PC-3 (cell line): ENCODE results near the gene MPHOSPH8. TPM values are rescaled to one million over a fixed set of nuclear protein-coding genes. Genes with fewer than 3 reads are reported as not detected.
A peak's percentile ranks its signal among the peaks of the same experiment; 100 is the strongest.

Experiments used
- ATAC-seq: fragments of 200-7000 bp; cut with Tn5 transposase; 2 replicates; pipeline ENCODE4 v1.9.1; 2020; ENCODE audit warnings: mild to moderate bottlenecking, moderate library complexity
- BruUV-seq: library from RNA; stranded (reverse); fragments of 400-500 nt; replicated peaks from 2 replicates; lab custom pipeline; 2021; lab: Mats Ljungman, UMichigan
- CTCF ChIA-PET: fragments of 300-600 bp; sonication (Branson Sonifier 250); formaldehyde crosslinking; loops from one replicate; lab custom pipeline; 2022; ENCODE audit warnings: antibody characterized with exemption; lab: Charles Lee
- POLR2A ChIA-PET: fragments of 300-600 bp; sonication (Branson Sonifier 250); formaldehyde crosslinking; loops from one replicate; lab custom pipeline; 2022; ENCODE audit warnings: antibody characterized with exemption; ENCODE audit not compliant: unreplicated experiment; lab: Charles Lee
- DNase-seq: peaks from one replicate; pipeline ENCODE4 v3.0.0-alpha.2; 2015
- H2AFZ ChIP-seq: fragments of 300-600 bp; sonication (generic); 2 replicates; pipeline ENCODE4 v1.6.0; 2016; ENCODE audit warnings: antibody characterized with exemption, low read length
- H3F3A ChIP-seq: fragments of 300-600 bp; sonication (generic); one replicate; pipeline ENCODE4 v1.6.0; 2017; ENCODE audit warnings: antibody characterized with exemption, low read length, control low read depth, mild to moderate bottlenecking; ENCODE audit not compliant: unreplicated experiment
- H3K27ac ChIP-seq: fragments of 300-600 bp; sonication (generic); 2 replicates; pipeline ENCODE4 v1.5.1; 2016; ENCODE audit warnings: mild to moderate bottlenecking, low read length
- H3K27me3 ChIP-seq: fragments of 300-600 bp; sonication (generic); 2 replicates; pipeline ENCODE4 v1.6.1; 2016; ENCODE audit warnings: low read length, mixed read lengths
- H3K36me3 ChIP-seq: fragments of 300-600 bp; sonication (generic); 2 replicates; pipeline ENCODE4 v1.6.1; 2016; ENCODE audit warnings: low read depth, mixed run types, low read length, mixed read lengths
- H3K4me1 ChIP-seq: fragments of 300-600 bp; sonication (generic); 2 replicates; pipeline ENCODE4 v1.5.1; 2016; ENCODE audit warnings: low read length; ENCODE audit not compliant: insufficient read depth
- H3K4me2 ChIP-seq: fragments of 300-600 bp; sonication (generic); 2 replicates; pipeline ENCODE4 v1.6.0; 2016; ENCODE audit warnings: low read length
- H3K4me3 ChIP-seq: fragments of 300-600 bp; sonication (generic); 2 replicates; pipeline ENCODE4 v1.5.1; 2016; ENCODE audit warnings: mild to moderate bottlenecking, low read length, mixed read lengths
- H3K79me2 ChIP-seq: fragments of 300-600 bp; sonication (generic); 2 replicates; pipeline ENCODE4 v1.6.1; 2017; ENCODE audit warnings: low read length, mixed read lengths
- H3K9ac ChIP-seq: fragments of 300-600 bp; sonication (generic); 2 replicates; pipeline ENCODE4 v1.6.0; 2016; ENCODE audit warnings: mild to moderate bottlenecking, low read length
- H3K9me2 ChIP-seq: fragments of 300-600 bp; sonication (generic); replicated peaks from 2 replicates; pipeline ENCODE4 v1.6.1; 2016; ENCODE audit warnings: mixed run types, low read length, mixed read lengths
- H3K9me3 ChIP-seq: fragments of 300-600 bp; sonication (generic); 2 replicates; pipeline ENCODE4 v1.6.1; 2016; ENCODE audit warnings: low read length, mixed read lengths
- H4K20me1 ChIP-seq: fragments of 300-600 bp; sonication (generic); 2 replicates; pipeline ENCODE4 v1.6.1; 2016; ENCODE audit warnings: low read length, mixed read lengths
- CTCF ChIP-seq: fragments of 300-600 bp; sonication (generic); conservative IDR thresholded peaks from 2 replicates; pipeline ENCODE4 v1.5.1; 2017; ENCODE audit warnings: antibody characterized with exemption, low read depth, mild to moderate bottlenecking, low read length
- EZH2 ChIP-seq: fragments of 300-600 bp; sonication (generic); IDR thresholded peaks from one replicate; pipeline ENCODE4 v1.6.1; 2017; ENCODE audit warnings: antibody characterized with exemption, mild to moderate bottlenecking, low read length; ENCODE audit not compliant: unreplicated experiment
- EZH2phosphoT487 ChIP-seq: fragments of 300-600 bp; sonication (generic); IDR thresholded peaks from 2 replicates; pipeline ENCODE4 v1.6.1; 2018; ENCODE audit warnings: mild to moderate bottlenecking, antibody characterized with exemption, low read length, borderline replicate concordance
- intact Hi-C: fragments of 100-400 bp; cut with micrococcal nuclease; formaldehyde crosslinking; loops from 2 replicates; pipeline ENCODE4 v1.9.0; 2023
- total RNA-seq: library from RNA; depleted of rRNA; stranded (reverse); fragments of >200 nt; gene quantifications from 2 replicates; pipeline ENCODE4 v1.2.3, GENCODE V29; 2014

Gene MPHOSPH8
- total RNA-seq, 1 experiment from 2014 or later, result 13.3 TPM

- peak overlapping the region; percentile 70 for H3K27ac ChIP-seq
- peaks cover 95% of the 10 kb centered on the region for H3K79me2 ChIP-seq
- no peaks in the 10 kb centered on the region for H3K9me3 ChIP-seq
- no peak overlapping the region for H3K9ac ChIP-seq
- no peaks in the 10 kb centered on the region for H3K27me3 ChIP-seq
- no peak overlapping the region for H3K4me3 ChIP-seq
- DNase-seq (peak; percentile 58), ATAC-seq (no peak)
- H4K20me1 ChIP-seq, result no peaks in the 10 kb centered on the region
- TF ChIP-seq EZH2, result no peak
- no peak for TF ChIP-seq CTCF
- TF ChIP-seq EZH2phosphoT487, result no peak
- BruUV-seq, result no TSS peak
- no peaks in the 10 kb centered on the region for H3F3A ChIP-seq
- intact Hi-C loops, result no loop called here
- H2AFZ ChIP-seq, result no peak overlapping the region
- peaks cover 34% of the 10 kb centered on the region for H3K4me1 ChIP-seq
- H3K4me2 ChIP-seq, result peak overlapping the region; percentile 49
- H3K9me2 ChIP-seq, result no peaks in the 10 kb centered on the region
- peaks cover 10% of the 10 kb centered on the region; the same call in 1 of the 2 replicates for H3K36me3 ChIP-seq
- CTCF ChIA-PET, result no interaction called here
- POLR2A ChIA-PET, result no interaction called here
Measured at GRCh38 chr13:19606152-19606551, 27.3 kb upstream of the MPHOSPH8 start.

- H3K9me3 ChIP-seq, result no peaks in the 10 kb centered on the region
- BruUV-seq, result no TSS peak
- H4K20me1 ChIP-seq, result no peaks in the 10 kb centered on the region
- H3K4me3 ChIP-seq, result no peak overlapping the region
- no peak overlapping the region for H2AFZ ChIP-seq
- CTCF ChIA-PET, result no interaction called here
- TF ChIP-seq EZH2 (no peak), CTCF (no peak), EZH2phosphoT487 (no peak)
- no peak for ATAC-seq
- no peak overlapping the region for H3K27ac ChIP-seq
- H3K9me2 ChIP-seq, result no peaks in the 10 kb centered on the region
- POLR2A ChIA-PET, result no interaction called here
- no peak overlapping the region for H3K9ac ChIP-seq
- H3K79me2 ChIP-seq, result peaks cover 95% of the 10 kb centered on the region
- DNase-seq, result no peak
- no peaks in the 10 kb centered on the region for H3K27me3 ChIP-seq
- H3K4me1 ChIP-seq, result peaks cover 30% of the 10 kb centered on the region
- H3K4me2 ChIP-seq, result no peak overlapping the region
- peaks cover 13% of the 10 kb centered on the region; the same call in 1 of the 2 replicates for H3K36me3 ChIP-seq
- no peaks in the 10 kb centered on the region for H3F3A ChIP-seq
- intact Hi-C loops, result no loop called here
Measured at GRCh38 chr13:19606737-19607136, 26.7 kb upstream of the MPHOSPH8 start.

GRCh38 chr13:19607523-19608078, 25.9 kb upstream of the MPHOSPH8 start:
- Histone ChIP-seq H3F3A (no peaks in the 10 kb centered on the region), H3K9me2 (no peaks in the 10 kb centered on the region), H3K4me3 (no peak overlapping the region), H3K9me3 (no peaks in the 10 kb centered on the region), H3K27me3 (no peaks in the 10 kb centered on the region), H3K36me3 (peaks cover 13% of the 10 kb centered on the region; the same call in 1 of the 2 replicates), H3K79me2 (peaks cover 86% of the 10 kb centered on the region), H2AFZ (no peak overlapping the region), H3K27ac (no peak overlapping the region), H3K9ac (no peak overlapping the region), H3K4me1 (peaks cover 30% of the 10 kb centered on the region), H3K4me2 (no peak overlapping the region), H4K20me1 (no peaks in the 10 kb centered on the region)
- intact Hi-C loops, result no loop called here
- ChIA-PET CTCF (no interaction called here), POLR2A (no interaction called here)
- TF ChIP-seq EZH2 (no peak), CTCF (no peak), EZH2phosphoT487 (no peak)
- BruUV-seq, result no TSS peak
- DNase-seq (no peak), ATAC-seq (no peak)
